IMR-90 (cell line): ENCODE measurements around the gene CPXM1. TPM values are rescaled to one million over a fixed set of nuclear protein-coding genes. Genes with fewer than 3 reads are reported as not detected.

Experiments
- ATAC-seq: fragments of 200-7000 bp; cut with Tn5 transposase; 2 replicates; pipeline ENCODE4 v1.9.1; 2020; ENCODE audit warnings: low read depth, mild to moderate bottlenecking, moderate library complexity
- BruUV-seq: library from RNA; stranded (reverse); fragments of 400-500 nt; replicated peaks from 2 replicates; lab custom pipeline; 2021; lab: Mats Ljungman, UMichigan
- CTCF ChIA-PET: fragments of 300-600 bp; formaldehyde crosslinking; extraction: SDS; loops from one replicate; lab custom pipeline; 2021; ENCODE audit warnings: antibody characterized with exemption; lab: Yijun Ruan, JAX
- POLR2A ChIA-PET: fragments of 300-600 bp; sonication (Branson Sonifier 250); formaldehyde crosslinking; loops from one replicate; lab custom pipeline; 2022; ENCODE audit warnings: antibody characterized with exemption; ENCODE audit not compliant: unreplicated experiment; lab: Charles Lee
- DNase-seq: peaks from one replicate; pipeline ENCODE4 v3.0.0; 2013
- H2AFZ ChIP-seq: replicated peaks from 2 replicates; pipeline ENCODE3; 2013; ENCODE audit warnings: low read length, mild to moderate bottlenecking; ENCODE audit not compliant: poor library complexity
- H2AK5ac ChIP-seq: 2 replicates; pipeline ENCODE4 v1.6.1; 2013; ENCODE audit warnings: low read depth, low read length, inconsistent platforms
- H2AK9ac ChIP-seq: replicated peaks from 2 replicates; pipeline ENCODE3; 2013; ENCODE audit warnings: mild to moderate bottlenecking, low read depth, low read length, moderate library complexity; ENCODE audit not compliant: poor library complexity
- H2BK120ac ChIP-seq: 2 replicates; pipeline ENCODE4 v1.6.1; 2013; ENCODE audit warnings: low read depth, low read length, inconsistent platforms
- H2BK15ac ChIP-seq: 3 replicates; pipeline ENCODE4 v1.6.1; 2013; ENCODE audit warnings: low read depth, low read length, inconsistent platforms
- H2BK20ac ChIP-seq: 2 replicates; pipeline ENCODE4 v1.6.1; 2013; ENCODE audit warnings: low read depth, mild to moderate bottlenecking, inconsistent platforms, low read length, moderate library complexity
- H2BK5ac ChIP-seq: 2 replicates; pipeline ENCODE4 v1.6.1; 2013; ENCODE audit warnings: mild to moderate bottlenecking, low read depth, low read length, inconsistent platforms; ENCODE audit not compliant: poor library complexity, severe bottlenecking
- H3K14ac ChIP-seq: replicated peaks from 2 replicates; pipeline ENCODE4 v1.6.1; 2013; ENCODE audit warnings: low read depth, low read length, inconsistent platforms
- H3K18ac ChIP-seq: 2 replicates; pipeline ENCODE4 v1.6.1; 2013; ENCODE audit warnings: low read depth, low read length, control low read depth
- H3K23ac ChIP-seq: 2 replicates; pipeline ENCODE4 v1.6.1; 2013; ENCODE audit warnings: low read depth, low read length, inconsistent platforms
- H3K27ac ChIP-seq: 2 replicates; pipeline ENCODE4 v1.5.1; 2013; ENCODE audit warnings: mild to moderate bottlenecking, control low read depth, low read length; ENCODE audit not compliant: insufficient read depth
- H3K27me3 ChIP-seq: 2 replicates; pipeline ENCODE4 v1.6.1; 2013; ENCODE audit warnings: low read length; ENCODE audit not compliant: control insufficient read depth, insufficient read depth
- H3K36me3 ChIP-seq: 2 replicates; pipeline ENCODE4 v1.6.1; 2013; ENCODE audit warnings: low read length, mixed read lengths; ENCODE audit not compliant: control insufficient read depth, insufficient read depth
- H3K4ac ChIP-seq: 2 replicates; pipeline ENCODE4 v1.6.1; 2013; ENCODE audit warnings: low read depth, low read length, inconsistent platforms
- H3K4me1 ChIP-seq: 2 replicates; pipeline ENCODE4 v1.6.1; 2013; ENCODE audit warnings: low read length, mixed read lengths; ENCODE audit not compliant: control insufficient read depth, insufficient read depth
- H3K4me2 ChIP-seq: 2 replicates; pipeline ENCODE4 v1.6.1; 2013; ENCODE audit warnings: low read depth, mild to moderate bottlenecking, control low read depth, low read length, moderate library complexity
- H3K4me3 ChIP-seq: 2 replicates; pipeline ENCODE4 v1.5.1; 2013; ENCODE audit warnings: low read depth, mild to moderate bottlenecking, control low read depth, low read length, moderate library complexity; ENCODE audit not compliant: insufficient read depth
- H3K56ac ChIP-seq: 2 replicates; pipeline ENCODE4 v1.6.1; 2013; ENCODE audit warnings: low read length, inconsistent platforms; ENCODE audit not compliant: insufficient read depth; ENCODE audit errors: extremely low read depth
- H3K79me1 ChIP-seq, 2 experiments: 2 replicates each; pipeline ENCODE4 v1.6.1; 2013; ENCODE audit warnings: low read length in 2 of 2, inconsistent platforms in 1 of 2, low read depth in 1 of 2
- H3K9ac ChIP-seq: 2 replicates; pipeline ENCODE4 v1.6.1; 2013; ENCODE audit warnings: low read depth, low read length, control low read depth
- H3K9me1 ChIP-seq: 2 replicates; pipeline ENCODE4 v1.6.1; 2013; ENCODE audit warnings: low read length, inconsistent platforms; ENCODE audit not compliant: insufficient read depth
- H3K9me3 ChIP-seq: 2 replicates; pipeline ENCODE4 v1.6.1; 2013; ENCODE audit warnings: low read length; ENCODE audit not compliant: control insufficient read depth, insufficient read depth
- H4K20me1 ChIP-seq: 2 replicates; pipeline ENCODE4 v1.6.1; 2013; ENCODE audit warnings: low read length, inconsistent platforms; ENCODE audit not compliant: insufficient read depth
- H4K5ac ChIP-seq: 2 replicates; pipeline ENCODE4 v1.6.1; 2013; ENCODE audit warnings: mild to moderate bottlenecking, low read depth, low read length, control low read depth
- H4K8ac ChIP-seq, 2 experiments: 2 replicates each; pipeline ENCODE4 v1.6.1; 2013; ENCODE audit warnings: low read depth in 2 of 2, low read length in 2 of 2, control low read depth in 1 of 2, inconsistent platforms in 1 of 2
- H4K91ac ChIP-seq: 2 replicates; pipeline ENCODE4 v1.6.1; 2013; ENCODE audit warnings: low read depth, low read length, inconsistent platforms; ENCODE audit not compliant: insufficient read depth
- BHLHE40 ChIP-seq: fragments of 150-350 bp; IDR thresholded peaks from 2 replicates; pipeline ENCODE4 v1.6.1; 2016; ENCODE audit warnings: mild to moderate bottlenecking, low read depth, low read length
- MAFK ChIP-seq: IDR thresholded peaks from 2 replicates; pipeline ENCODE4 v1.6.1; 2012; ENCODE audit warnings: low read depth, low read length, improper control_type of control experiment
- POLR2A ChIP-seq: IDR thresholded peaks from 2 replicates; pipeline ENCODE4 v1.6.1; 2012; ENCODE audit warnings: mild to moderate bottlenecking, low read depth, low read length
- RAD21 ChIP-seq: IDR thresholded peaks from 2 replicates; pipeline ENCODE4 v1.6.1; 2012; ENCODE audit warnings: low read length, improper control_type of control experiment
- RCOR1 ChIP-seq: IDR thresholded peaks from 2 replicates; pipeline ENCODE4 v1.6.1; 2012; ENCODE audit warnings: mild to moderate bottlenecking, low read length, improper control_type of control experiment; ENCODE audit not compliant: insufficient replicate concordance
- USF2 ChIP-seq: fragments of 150-350 bp; IDR thresholded peaks from 2 replicates; pipeline ENCODE4 v1.6.1; 2017; ENCODE audit warnings: mild to moderate bottlenecking, antibody characterized with exemption, low read length, low read depth
- whole genome bisulfite sequencing, 2 experiments: methylation state at CpG; one replicate each; pipeline versions ENCODE4 v1.1.5 to v1.1.7; 2013; ENCODE audit warnings: missing lambda C conversion rate in 2 of 2; ENCODE audit not compliant: insufficient read length in 1 of 2; ENCODE audit errors: extremely low coverage in 2 of 2; 5-methylcytosine and 5-hydroxymethylcytosine counted together
- dilution Hi-C: fragments of 300-500 bp; cut with HindIII; formaldehyde crosslinking; loops from one replicate; pipeline ENCODE4 v1.14.3; 2018; ENCODE audit warnings: low sequenced_read_pairs; ENCODE audit not compliant: unreplicated experiment
- in situ Hi-C: fragments of 300-500 bp; cut with MboI; formaldehyde crosslinking; loops from 3 replicates; pipeline ENCODE4 v1.14.3; 2019; ENCODE audit warnings: low sequenced_read_pairs, inconsistent platforms, mixed read lengths
- intact Hi-C: fragments of 100-400 bp; cut with micrococcal nuclease; formaldehyde crosslinking; loops from 2 replicates; pipeline ENCODE4 v1.10.0; 2022
- polyA plus RNA-seq, 3 experiments: library from polyadenylated mRNA; depleted of rRNA; stranded (reverse); fragments of >200 nt; gene quantifications; 2 replicates each; pipeline ENCODE4 v1.2.3, GENCODE V29; 2012; ENCODE audit warnings: low replicate concordance in 1 of 3
- total RNA-seq: library from RNA; depleted of rRNA; stranded (reverse); fragments of >200 nt; gene quantifications from 2 replicates; pipeline ENCODE4 v1.2.3, GENCODE V29; 2012

CPXM1 gene
- total and polyA plus RNA-seq, 2 of the 4 experiments (the other 2 are of a cell fraction), result 1.1 to 4.6 TPM

DNA sequence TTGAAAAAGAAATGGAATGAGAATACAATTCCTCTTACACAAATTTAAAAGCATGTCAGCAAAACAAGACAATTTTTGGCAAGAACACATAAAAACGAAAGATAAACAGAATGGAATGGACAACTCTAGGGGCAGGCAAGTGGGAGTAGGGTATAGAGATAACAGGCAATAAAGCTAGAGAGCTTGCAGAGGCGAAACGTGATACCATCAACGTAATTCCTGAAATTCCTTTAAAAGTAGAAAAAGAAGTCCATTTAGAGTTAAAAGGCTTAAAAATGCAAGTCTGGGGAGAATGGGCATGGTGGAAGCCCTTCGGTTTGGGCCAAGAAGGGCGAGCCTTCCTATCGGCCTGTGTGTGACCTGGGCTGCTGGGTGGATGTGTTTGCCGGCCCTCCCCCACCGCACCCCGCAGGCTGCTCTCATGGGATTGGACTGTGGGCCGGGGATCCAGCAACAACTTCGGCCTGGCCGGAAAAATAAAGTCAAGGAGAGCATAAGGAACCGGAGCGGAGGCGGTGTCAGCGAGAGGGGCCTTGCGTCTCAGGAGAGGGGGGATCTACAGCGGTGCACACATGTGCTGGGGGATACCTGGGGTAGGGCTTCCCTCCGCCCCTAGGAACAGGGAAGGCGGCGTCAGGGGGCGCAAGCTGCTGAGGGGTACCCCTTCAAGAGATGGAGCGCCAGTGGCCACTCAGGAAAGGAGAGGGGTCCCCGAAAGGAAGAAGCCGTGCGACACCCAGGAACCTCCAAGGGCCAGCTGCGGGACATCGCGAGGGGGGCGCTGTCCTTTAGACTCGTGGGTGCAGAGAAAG, 19.9 kb upstream of the CPXM1 start:
- H4K5ac ChIP-seq, result peak overlapping the region; percentile 86
- peak overlapping the region; percentile 3 for H3K9ac ChIP-seq
- dilution Hi-C loops, result no loop called here
- no TSS peak for BruUV-seq
- peak overlapping the region; percentile 84 for H2AK9ac ChIP-seq
- WGBS, 2 experiments, result 0% methylated on average over 5 of the region's 32 CpGs; no CpG with 5 or more reads in 1 of the 2 experiments
- H3K4me3 ChIP-seq, result no peak overlapping the region
- POLR2A ChIA-PET, result no interaction called here
- intact Hi-C loops, result no loop called here
- H3K4me2 ChIP-seq, result peak overlapping the region; percentile 79
- in situ Hi-C loops, result loop anchor here (25.0 kb wide), 1 partner anchor 708 kb away; the partner anchor contains the start of gene STK35
- peak overlapping the region; percentile 99 for H3K27ac ChIP-seq
- no peaks in the 10 kb centered on the region for H3K27me3 ChIP-seq
- peak overlapping the region; percentile 87 for H2BK5ac ChIP-seq
- peak overlapping the region; percentile 80 for H3K14ac ChIP-seq
- H4K8ac ChIP-seq, result peak overlapping the region; percentile 94 to 95
- H4K20me1 ChIP-seq, result no peaks in the 10 kb centered on the region
- H3K9me1 ChIP-seq, result peaks cover 18% of the 10 kb centered on the region
- H2BK20ac ChIP-seq, result peak overlapping the region; percentile 90
- H2AFZ ChIP-seq, result peak overlapping the region; percentile 91
- H2BK15ac ChIP-seq, result peak overlapping the region; percentile 74; the same call in 2 of the 3 replicates
- H3K79me1 ChIP-seq, result 0 out of 4 replicates have a peak, but pooled peaks cover 0 to under 1% of the 10 kb centered on the region in 2 experiments
- DNase-seq (peak; percentile 84), ATAC-seq (peak; percentile 91)
- peaks cover 31% of the 10 kb centered on the region for H3K4me1 ChIP-seq
- peak overlapping the region; percentile 69 for H2AK5ac ChIP-seq
- peak overlapping the region; percentile 85 for H3K4ac ChIP-seq
- peak overlapping the region; percentile 91 for H3K18ac ChIP-seq
- no peaks in the 10 kb centered on the region for H3K36me3 ChIP-seq
- H3K9me3 ChIP-seq, result no peaks in the 10 kb centered on the region
- peak overlapping the region; percentile 91 for H4K91ac ChIP-seq
- H2BK120ac ChIP-seq, result peak overlapping the region; percentile 89
- TF ChIP-seq USF2, result no peak
- TF ChIP-seq MAFK, result peak; percentile 88
- no peak for TF ChIP-seq RAD21
- TF ChIP-seq RCOR1, result peak; percentile 15
- no peak for TF ChIP-seq POLR2A
- peak; percentile 83 for TF ChIP-seq BHLHE40
- CTCF ChIA-PET, result no interaction called here
- peak overlapping the region; percentile 55; the same call in 1 of the 2 replicates for H3K23ac ChIP-seq
- peak overlapping the region; percentile 54 for H3K56ac ChIP-seq
